ENCODE measurements around the gene THAP7. TPM values are rescaled to one million over a fixed set of nuclear protein-coding genes. Genes with fewer than 3 reads are reported as not detected.

Gene THAP7
- total and polyA plus RNA-seq, 2 of the 4 experiments (the other 2 are of a cell fraction), result 14.2 to 19.8 TPM

- H3K79me1 ChIP-seq (ENCODE audit: low read depth in 1 of 2, low read length in 2 of 2), result no peaks in the 10 kb centered on the region
- no peak overlapping the region for H4K5ac ChIP-seq (ENCODE audit: low read depth, low read length)
- H3K4me3 ChIP-seq (ENCODE audit: insufficient read depth, low read depth, low read length), result no peak overlapping the region
- no peak overlapping the region for H2AK9ac ChIP-seq (replicated peaks; ENCODE audit: low read depth, low read length, poor library complexity)
- H2BK15ac ChIP-seq (ENCODE audit: low read depth, low read length), result no peak overlapping the region
- TF ChIP-seq ELK1 (IDR thresholded peaks at IDR 0.05; ENCODE audit: borderline replicate concordance, low read depth, low read length) (no peak), MXI1 (IDR thresholded peaks at IDR 0.05; ENCODE audit: borderline replicate concordance, low read depth, low read length) (no peak), CHD1 (IDR thresholded peaks at IDR 0.05; ENCODE audit: low read depth, low read length) (no peak), RAD21 (IDR thresholded peaks at IDR 0.05; ENCODE audit: low read length) (no peak), FOS (IDR thresholded peaks at IDR 0.05; ENCODE audit: low read depth, low read length) (no peak), NFE2L2 (IDR thresholded peaks at IDR 0.05; ENCODE audit: low read depth, low read length) (no peak), SMC3 (IDR thresholded peaks at IDR 0.05; ENCODE audit: low read depth, low read length) (no peak), BHLHE40 (IDR thresholded peaks at IDR 0.05; ENCODE audit: low read depth, low read length) (no peak)
- TF ChIP-seq, protein P1, sequence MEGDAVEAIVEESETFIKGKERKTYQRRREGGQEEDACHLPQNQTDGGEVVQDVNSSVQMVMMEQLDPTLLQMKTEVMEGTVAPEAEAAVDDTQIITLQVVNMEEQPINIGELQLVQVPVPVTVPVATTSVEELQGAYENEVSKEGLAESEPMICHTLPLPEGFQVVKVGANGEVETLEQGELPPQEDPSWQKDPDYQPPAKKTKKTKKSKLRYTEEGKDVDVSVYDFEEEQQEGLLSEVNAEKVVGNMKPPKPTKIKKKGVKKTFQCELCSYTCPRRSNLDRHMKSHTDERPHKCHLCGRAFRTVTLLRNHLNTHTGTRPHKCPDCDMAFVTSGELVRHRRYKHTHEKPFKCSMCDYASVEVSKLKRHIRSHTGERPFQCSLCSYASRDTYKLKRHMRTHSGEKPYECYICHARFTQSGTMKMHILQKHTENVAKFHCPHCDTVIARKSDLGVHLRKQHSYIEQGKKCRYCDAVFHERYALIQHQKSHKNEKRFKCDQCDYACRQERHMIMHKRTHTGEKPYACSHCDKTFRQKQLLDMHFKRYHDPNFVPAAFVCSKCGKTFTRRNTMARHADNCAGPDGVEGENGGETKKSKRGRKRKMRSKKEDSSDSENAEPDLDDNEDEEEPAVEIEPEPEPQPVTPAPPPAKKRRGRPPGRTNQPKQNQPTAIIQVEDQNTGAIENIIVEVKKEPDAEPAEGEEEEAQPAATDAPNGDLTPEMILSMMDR (conservative IDR thresholded peaks at IDR 0.05; ENCODE audit: low read depth, low read length), result no peak
- TF ChIP-seq, protein P2, sequence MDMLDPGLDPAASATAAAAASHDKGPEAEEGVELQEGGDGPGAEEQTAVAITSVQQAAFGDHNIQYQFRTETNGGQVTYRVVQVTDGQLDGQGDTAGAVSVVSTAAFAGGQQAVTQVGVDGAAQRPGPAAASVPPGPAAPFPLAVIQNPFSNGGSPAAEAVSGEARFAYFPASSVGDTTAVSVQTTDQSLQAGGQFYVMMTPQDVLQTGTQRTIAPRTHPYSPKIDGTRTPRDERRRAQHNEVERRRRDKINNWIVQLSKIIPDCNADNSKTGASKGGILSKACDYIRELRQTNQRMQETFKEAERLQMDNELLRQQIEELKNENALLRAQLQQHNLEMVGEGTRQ (IDR thresholded peaks at IDR 0.05; ENCODE audit: low read depth, low read length), result no peak
- ATAC-seq (ENCODE audit: low read depth) (no peak), DNase-seq (no peak)
- H2BK20ac ChIP-seq (ENCODE audit: low read depth, low read length), result no peak overlapping the region
- no peaks in the 10 kb centered on the region for H4K20me1 ChIP-seq (ENCODE audit: insufficient read depth, low read length)
- H3K27ac ChIP-seq (ENCODE audit: insufficient read depth, low read length), result no peak overlapping the region
- BruUV-seq (replicated peaks), result no TSS peak
- H3K56ac ChIP-seq (ENCODE audit: extremely low read depth, insufficient read depth, low read length), result no peak overlapping the region
- peaks cover under 1% of the 10 kb centered on the region; the same call in 1 of the 2 replicates for H3K4me1 ChIP-seq (ENCODE audit: control insufficient read depth, insufficient read depth, low read length)
- 60% methylated on average over 1 of the region's 10 CpGs; no CpG with 5 or more reads in 1 of the 2 experiments for WGBS, 2 experiments (ENCODE audit: extremely low coverage in 2 of 2, insufficient read length in 1 of 2)
- no peak overlapping the region for H3K18ac ChIP-seq (ENCODE audit: low read depth, low read length)
- H3K9me1 ChIP-seq (ENCODE audit: insufficient read depth, low read length), result no peaks in the 10 kb centered on the region
- POLR2A ChIA-PET (ENCODE audit: unreplicated experiment), result no interaction called here
- peak overlapping the region; percentile 43 for H2AFZ ChIP-seq (replicated peaks; ENCODE audit: low read length, poor library complexity)
- H2BK120ac ChIP-seq (ENCODE audit: low read depth, low read length), result no peak overlapping the region
- CTCF ChIA-PET, result no interaction called here
- intact Hi-C loops (cut with micrococcal nuclease), result no loop called here
- in situ Hi-C loops (cut with MboI; ENCODE audit: low sequenced_read_pairs), result no loop called here
- H4K8ac ChIP-seq (ENCODE audit: low read depth in 2 of 2, low read length in 2 of 2), result no peak overlapping the region
- H4K91ac ChIP-seq (ENCODE audit: insufficient read depth, low read depth, low read length), result no peak overlapping the region
- H3K23ac ChIP-seq (ENCODE audit: low read depth, low read length), result no peak overlapping the region
- H3K14ac ChIP-seq (replicated peaks; ENCODE audit: low read depth, low read length), result no peak overlapping the region
- H2AK5ac ChIP-seq (ENCODE audit: low read depth, low read length), result no peak overlapping the region
- H3K4ac ChIP-seq (ENCODE audit: low read depth, low read length), result no peak overlapping the region
- H3K27me3 ChIP-seq (ENCODE audit: control insufficient read depth, insufficient read depth, low read length), result peaks cover 7% of the 10 kb centered on the region
- H3K36me3 ChIP-seq (ENCODE audit: control insufficient read depth, insufficient read depth, low read length), result no peaks in the 10 kb centered on the region
- H3K9ac ChIP-seq (ENCODE audit: low read depth, low read length), result no peak overlapping the region
- dilution Hi-C loops (cut with HindIII; ENCODE audit: low sequenced_read_pairs, unreplicated experiment), result no loop called here
- no peaks in the 10 kb centered on the region for H3K9me3 ChIP-seq (ENCODE audit: control insufficient read depth, insufficient read depth, low read length)
- H3K4me2 ChIP-seq (ENCODE audit: low read depth, low read length), result no peak overlapping the region
- no peak overlapping the region for H2BK5ac ChIP-seq (ENCODE audit: low read depth, low read length, poor library complexity, severe bottlenecking)
Observed at GRCh38 chr22:21022507-21022906, 20.6 kb upstream of the THAP7 start.
